Activated CD8-positive, alpha-beta memory T cell treated with anti-CD3 and anti-CD28 coated beads, Interleukin-2, amount 50 U/mL, for 24 hours (primary cell): Measurements from ENCODE around the gene PRDM2.

Source experiments
- DNase-seq: peaks from one replicate; pipeline ENCODE4 v3.0.0-alpha.2; 2020; ENCODE audit errors: extremely low read depth

The PRDM2 gene

GRCh38 chr1:13792419-13792818 is 92.4 kb downstream of the PRDM2 start:
- DNase-seq, result no peak

GRCh38 chr1:13793088-13793730 is 93.2 kb downstream of the PRDM2 start:
- DNase-seq, result no peak

GRCh38 chr1:13794231-13795187 is 94.5 kb downstream of the PRDM2 start:
- DNase-seq, result no peak

GRCh38 chr1:13797397-13797796 is 97.4 kb downstream of the PRDM2 start:
- DNase-seq, result no peak

- no peak for DNase-seq
These were observed 98.1 kb downstream of the PRDM2 start for GRCh38 chr1:13798120-13798519.

- no peak for DNase-seq
These were observed 99.7 kb downstream of the PRDM2 start for GRCh38 chr1:13799502-13800283.

GRCh38 chr1:13801232-13801631 is 101.2 kb downstream of the PRDM2 start:
- DNase-seq, result no peak

- no peak for DNase-seq
These were observed 101.9 kb downstream of the PRDM2 start for GRCh38 chr1:13801655-13802486.

GRCh38 chr1:13802782-13803545 is 103.0 kb downstream of the PRDM2 start:
- DNase-seq, result no peak

GRCh38 chr1:13803546-13804239 is 103.7 kb downstream of the PRDM2 start:
- DNase-seq, result no peak

GRCh38 chr1:13804240-13804633 is 104.2 kb downstream of the PRDM2 start:
- no peak for DNase-seq

- no peak for DNase-seq
These were observed 105.4 kb downstream of the PRDM2 start for GRCh38 chr1:13805431-13805830.

- no peak for DNase-seq
These were observed 106.1 kb downstream of the PRDM2 start for GRCh38 chr1:13806108-13806507.

GRCh38 chr1:13807209-13807608 is 107.2 kb downstream of the PRDM2 start:
- no peak for DNase-seq

GRCh38 chr1:13808729-13809131 is 108.7 kb downstream of the PRDM2 start:
- no peak for DNase-seq

GRCh38 chr1:13809461-13810159 is 109.6 kb downstream of the PRDM2 start:
- no peak for DNase-seq

- DNase-seq, result no peak
These were observed 112.7 kb downstream of the PRDM2 start for GRCh38 chr1:13812456-13813397.

- DNase-seq, result no peak
These were observed 113.5 kb downstream of the PRDM2 start for GRCh38 chr1:13813398-13814012.
